ENCODE measurements around the gene HSP90AB1.

- TF ChIP-seq RCOR1 (IDR thresholded peaks at IDR 0.05; ENCODE audit: borderline replicate concordance in 1 of 2, low read depth in 2 of 2, low read length in 2 of 2): no peak
- TF ChIP-seq EZH2 (IDR thresholded peaks at IDR 0.05; ENCODE audit: borderline replicate concordance, low read depth, low read length): no peak
- TF ChIP-seq RBM15 (IDR thresholded peaks at IDR 0.05; ENCODE audit: insufficient read depth, low read length): no peak
These were observed 30.1 kb downstream of the HSP90AB1 start for GRCh38 chr6:44276667-44277640.

All from K562 (cell line).